Keratinocyte (primary cell): ENCODE results near the gene TCEAL2. TPM values are rescaled to one million over a fixed set of nuclear protein-coding genes. Genes with fewer than 3 reads are reported as not detected.

Experiments used
- DNase-seq: peaks from one replicate; pipeline ENCODE4 v3.0.0-alpha.2; 2011; ENCODE audit warnings: low read depth, missing footprints, low spot score
- FAIRE-seq: peaks from 2 replicates; lab custom pipeline; 2011; peaks lifted over from hg19 to GRCh38; lab: Jason Lieb, UNC
- H2AFZ ChIP-seq: 2 replicates; pipeline ENCODE4 v1.6.0; 2012; ENCODE audit warnings: low read length, control low read depth, inconsistent platforms; ENCODE audit not compliant: control insufficient read depth
- H3K27ac ChIP-seq: 2 replicates; pipeline ENCODE4 v1.5.1; 2011; ENCODE audit warnings: low read length; ENCODE audit not compliant: control insufficient read depth, insufficient read depth
- H3K27me3 ChIP-seq: 3 replicates; pipeline ENCODE4 v1.6.0; 2011; ENCODE audit warnings: low read length; ENCODE audit not compliant: control insufficient read depth, insufficient read depth; ENCODE audit errors: extremely low read depth
- H3K36me3 ChIP-seq, 2 experiments: 2 replicates in 1 of 2; 3 replicates in 1 of 2; pipeline ENCODE4 v1.5.1; 2011; ENCODE audit warnings: low read length in 2 of 2, mild to moderate bottlenecking in 1 of 2; ENCODE audit not compliant: control insufficient read depth in 2 of 2, insufficient read depth in 2 of 2; ENCODE audit errors: extremely low read depth in 1 of 2
- H3K4me1 ChIP-seq: 3 replicates; pipeline ENCODE4 v1.5.1; 2011; ENCODE audit warnings: low read length; ENCODE audit not compliant: control insufficient read depth, insufficient read depth; ENCODE audit errors: extremely low read depth
- H3K4me2 ChIP-seq: 3 replicates; pipeline ENCODE4 v1.6.0; 2011; ENCODE audit warnings: low read depth, low read length; ENCODE audit not compliant: control insufficient read depth, insufficient read depth; ENCODE audit errors: extremely low read depth
- H3K4me3 ChIP-seq, 3 experiments: fragments of 200-600 bp in 1 of 3; sonication (generic) in 1 of 3; 2 replicates in 2 of 3; 3 replicates in 1 of 3; pipeline ENCODE4 v1.5.1; 2011 to 2016; ENCODE audit warnings: low read length in 3 of 3, mild to moderate bottlenecking in 3 of 3, control low read depth in 2 of 3, inconsistent platforms in 1 of 3, low read depth in 1 of 3, mixed read lengths in 1 of 3, mixed run types in 1 of 3, moderate library complexity in 1 of 3; ENCODE audit not compliant: control insufficient read depth in 2 of 3, insufficient read depth in 2 of 3; ENCODE audit errors: extremely low read depth in 1 of 3
- H3K79me2 ChIP-seq: 2 replicates; pipeline ENCODE4 v1.6.0; 2012; ENCODE audit warnings: low read length; ENCODE audit not compliant: control insufficient read depth, insufficient read depth
- H3K9ac ChIP-seq: 3 replicates; pipeline ENCODE4 v1.6.0; 2011; ENCODE audit warnings: low read length; ENCODE audit not compliant: control insufficient read depth, insufficient read depth; ENCODE audit errors: extremely low read depth
- H3K9me1 ChIP-seq: 3 replicates; pipeline ENCODE4 v1.6.0; 2011; ENCODE audit warnings: low read length; ENCODE audit not compliant: control insufficient read depth, insufficient read depth; ENCODE audit errors: extremely low read depth
- H3K9me3 ChIP-seq: 2 replicates; pipeline ENCODE4 v1.5.1; 2012; ENCODE audit warnings: low read depth, low read length; ENCODE audit not compliant: control insufficient read depth
- H4K20me1 ChIP-seq: 3 replicates; pipeline ENCODE4 v1.6.0; 2011; ENCODE audit warnings: low read length; ENCODE audit not compliant: control insufficient read depth, insufficient read depth; ENCODE audit errors: extremely low read depth
- CTCF ChIP-seq, 3 experiments: IDR thresholded peaks in 1 of 3; conservative IDR thresholded peaks in 1 of 3; optimal IDR thresholded peaks in 1 of 3; 2 replicates in 2 of 3; 3 replicates in 1 of 3; pipeline versions ENCODE3 to v1.5.1; 2011; ENCODE audit warnings: low read length in 3 of 3, mild to moderate bottlenecking in 3 of 3, moderate library complexity in 2 of 3, control low read depth in 1 of 3, inconsistent platforms in 1 of 3; ENCODE audit not compliant: insufficient read depth in 2 of 3; ENCODE audit errors: extremely low read depth in 1 of 3
- EZH2 ChIP-seq: IDR thresholded peaks from one replicate; pipeline ENCODE4 v1.6.1; 2012; ENCODE audit warnings: inconsistent platforms, mild to moderate bottlenecking, low read length, moderate library complexity
- dilution Hi-C: fragments of 300-500 bp; cut with MboI; formaldehyde crosslinking; loops from one replicate; pipeline ENCODE4 v1.7.0; 2020; ENCODE audit warnings: low sequenced_read_pairs; ENCODE audit not compliant: extremely low pct_ligation_motif_present
- polyA plus RNA-seq, 5 experiments: library from polyadenylated mRNA; depleted of rRNA in 3 of 5; stranded (reverse) in 3 of 5; stranded (forward) in 1 of 5; unstranded in 1 of 5; fragments of >200 nt; gene quantifications; 1 replicate in 1 of 5; 2 replicates in 3 of 5; 3 replicates in 1 of 5; pipeline versions ENCODE4 v1.2.1 to v1.2.3, GENCODE V29; 2011 to 2012; ENCODE audit warnings: missing spikeins in 2 of 5, low read depth in 1 of 5, low replicate concordance in 1 of 5

The TCEAL2 gene
- polyA plus RNA-seq, 1 donor (not counting 4 experiments of a cell fraction or from before 2014, with no cell fraction given): not detected

- no peaks in the 10 kb centered on the region for H3K36me3 ChIP-seq
- H4K20me1 ChIP-seq: no peaks in the 10 kb centered on the region
- no peaks in the 10 kb centered on the region for H3K9me3 ChIP-seq
- DNase-seq (no peak), FAIRE-seq (no peak)
- H3K27me3 ChIP-seq: peaks cover 4% of the 10 kb centered on the region
- no peaks in the 10 kb centered on the region for H3K9me1 ChIP-seq
- H3K4me3 ChIP-seq: no peak overlapping the region
- dilution Hi-C loops: no loop called here
- no peaks in the 10 kb centered on the region for H3K79me2 ChIP-seq
- no peaks in the 10 kb centered on the region for H3K4me1 ChIP-seq
- no peak overlapping the region for H3K9ac ChIP-seq
- H3K27ac ChIP-seq: no peak overlapping the region
- no peak overlapping the region for H2AFZ ChIP-seq
- no peak for TF ChIP-seq EZH2
- peak in 1 of 3 experiments; percentile 7 for TF ChIP-seq CTCF (optimal IDR thresholded peaks at IDR 0.05 in 1 of 3, IDR thresholded peaks at IDR 0.05 in 1 of 3, conservative IDR thresholded peaks at IDR 0.05 in 1 of 3; ENCODE audit: extremely low read depth in 1 of 3, insufficient read depth in 2 of 3, low read length in 3 of 3)
- no peak overlapping the region for H3K4me2 ChIP-seq
Observed at GRCh38 chrX:102154218-102154860, 28.9 kb downstream of the TCEAL2 start.

- no peaks in the 10 kb centered on the region for H3K36me3 ChIP-seq
- no peak for TF ChIP-seq EZH2
- dilution Hi-C loops: no loop called here
- H3K4me2 ChIP-seq: peak overlapping the region; percentile 61
- peak overlapping the region; percentile 22 to 37 (median 31) for H3K4me3 ChIP-seq
- no peak overlapping the region for H3K9ac ChIP-seq
- peaks cover 4% of the 10 kb centered on the region for H3K27me3 ChIP-seq
- no peaks in the 10 kb centered on the region for H3K79me2 ChIP-seq
- no peaks in the 10 kb centered on the region for H3K4me1 ChIP-seq
- peak overlapping the region; percentile 24 for H2AFZ ChIP-seq
- no peaks in the 10 kb centered on the region for H3K9me1 ChIP-seq
- no peak for DNase-seq
- no peak overlapping the region for H3K27ac ChIP-seq
- no peak for FAIRE-seq
- H4K20me1 ChIP-seq: no peaks in the 10 kb centered on the region
- no peaks in the 10 kb centered on the region for H3K9me3 ChIP-seq
Observed at GRCh38 chrX:102154900-102155805, 29.7 kb downstream of the TCEAL2 start.
